Panc1 (cell line): ENCODE measurements around the gene ANKRD13D. TPM values are rescaled to one million over a fixed set of nuclear protein-coding genes. Genes with fewer than 3 reads are reported as not detected.

Source experiments
- ATAC-seq: fragments of 200-7000 bp; cut with Tn5 transposase; 2 replicates; pipeline ENCODE4 v1.9.1; 2020; ENCODE audit warnings: mild to moderate bottlenecking, moderate library complexity
- BruUV-seq: library from RNA; stranded (reverse); fragments of 400-500 nt; replicated peaks from 2 replicates; lab custom pipeline; 2021; lab: Mats Ljungman, UMichigan
- CTCF ChIA-PET: fragments of 300-600 bp; sonication (Branson Sonifier 250); formaldehyde crosslinking; loops from one replicate; lab custom pipeline; 2022; ENCODE audit warnings: antibody characterized with exemption; lab: Charles Lee
- POLR2A ChIA-PET: fragments of 300-600 bp; sonication (Branson Sonifier 250); formaldehyde crosslinking; loops from one replicate; lab custom pipeline; 2022; ENCODE audit warnings: antibody characterized with exemption; lab: Charles Lee
- DNase-seq: peaks from one replicate; pipeline ENCODE4 v3.0.0-alpha.2; 2010; ENCODE audit warnings: low read depth, low spot score
- H3K27ac ChIP-seq: 2 replicates; pipeline ENCODE4 v1.5.1; 2011; ENCODE audit warnings: mild to moderate bottlenecking, low read length, inconsistent platforms
- H3K27me3 ChIP-seq: fragments of 200-500 bp; sonication (Bioruptor generic); 2 replicates; pipeline ENCODE4 v1.6.0; 2014; ENCODE audit warnings: low read length, inconsistent platforms; ENCODE audit not compliant: control insufficient read depth, insufficient read depth
- H3K36me3 ChIP-seq: fragments of 200-500 bp; sonication (Bioruptor generic); 2 replicates; pipeline ENCODE4 v1.5.1; 2014; ENCODE audit warnings: inconsistent platforms, mild to moderate bottlenecking, low read length, moderate library complexity; ENCODE audit not compliant: control insufficient read depth, insufficient read depth
- H3K4me1 ChIP-seq: 2 replicates; pipeline ENCODE4 v1.5.1; 2011; ENCODE audit warnings: inconsistent platforms, mild to moderate bottlenecking, low read length, moderate library complexity; ENCODE audit not compliant: control insufficient read depth, insufficient read depth
- H3K4me3 ChIP-seq, 2 experiments: 2 replicates each; pipeline ENCODE4 v1.5.1; 2011 to 2012; ENCODE audit warnings: low read depth in 2 of 2, low read length in 2 of 2, mild to moderate bottlenecking in 2 of 2, inconsistent platforms in 1 of 2, moderate library complexity in 1 of 2
- H3K9me3 ChIP-seq: fragments of 200-500 bp; sonication (Bioruptor generic); 2 replicates; pipeline ENCODE4 v1.5.1; 2014; ENCODE audit warnings: low read depth, mild to moderate bottlenecking, inconsistent platforms, low read length, moderate library complexity; ENCODE audit not compliant: control insufficient read depth, insufficient read depth
- CTCF ChIP-seq: fragments of 450-650 bp; IDR thresholded peaks from 2 replicates; pipeline ENCODE4 v1.5.1; 2017; ENCODE audit warnings: mild to moderate bottlenecking
- POLR2AphosphoS5 ChIP-seq: IDR thresholded peaks from 2 replicates; pipeline ENCODE4 v1.6.1; 2012; ENCODE audit warnings: mild to moderate bottlenecking, low read depth, low read length, moderate library complexity
- REST ChIP-seq, 2 experiments: IDR thresholded peaks; 2 replicates each; pipeline ENCODE4 v1.6.1; 2011 to 2012; ENCODE audit warnings: low read depth in 2 of 2, control low read depth in 1 of 2, low read length in 1 of 2, mild to moderate bottlenecking in 1 of 2, moderate library complexity in 1 of 2; ENCODE audit not compliant: insufficient read depth in 1 of 2
- SIN3A ChIP-seq: IDR thresholded peaks from 2 replicates; pipeline ENCODE4 v1.6.1; 2012; ENCODE audit warnings: low read depth, mild to moderate bottlenecking, low read length, moderate library complexity, borderline replicate concordance; ENCODE audit not compliant: insufficient read depth
- TCF7L2 ChIP-seq: IDR thresholded peaks from 2 replicates; pipeline ENCODE4 v1.6.1; 2011; ENCODE audit warnings: mild to moderate bottlenecking, low read depth, low read length, inconsistent platforms
- in situ Hi-C: cut with HindIII; loops from 2 replicates; pipeline ENCODE4 v1.10.0; 2016; ENCODE audit warnings: low sequenced_read_pairs, low pct_unique_long_range_greater_than_20kb
- intact Hi-C: fragments of 100-400 bp; cut with micrococcal nuclease; formaldehyde crosslinking; loops from one replicate; pipeline ENCODE4 v1.10.0; 2022; ENCODE audit not compliant: unreplicated experiment
- total RNA-seq: library from RNA; stranded (reverse); gene quantifications from one replicate; pipeline ENCODE4 v1.2.1, GENCODE V29; 2021; ENCODE audit not compliant: unreplicated experiment

Gene ANKRD13D
- total RNA-seq, 1 experiment from 2014 or later = 76.5 TPM

- intact Hi-C loops (no loop called here), in situ Hi-C loops (no loop called here)
- ATAC-seq = no peak
- ChIA-PET CTCF (interaction anchor here (0.7 kb wide), 1 partner anchor 9 kb away, joined by 3 read pairs; no protein-coding TSS in a partner anchor), POLR2A (no interaction called here)
- no peaks in the 10 kb centered on the region for H3K27me3 ChIP-seq
- DNase-seq = no peak
- TF ChIP-seq SIN3A (no peak), REST (IDR thresholded peaks at IDR 0.05; ENCODE audit: insufficient read depth in 1 of 2, low read depth in 2 of 2, low read length in 1 of 2) (no peak), CTCF (no peak), TCF7L2 (no peak), POLR2AphosphoS5 (no peak)
- no TSS peak for BruUV-seq
- H3K4me3 ChIP-seq = no peak overlapping the region
- H3K36me3 ChIP-seq = peaks cover 7% of the 10 kb centered on the region; the same call in 1 of the 2 replicates
- peaks cover 23% of the 10 kb centered on the region for H3K4me1 ChIP-seq
- H3K9me3 ChIP-seq = no peaks in the 10 kb centered on the region
- no peak overlapping the region for H3K27ac ChIP-seq
These were observed 13.3 kb upstream of the ANKRD13D start for GRCh38 chr11:67275606-67276409.

- peak overlapping the region; percentile 57; the same call in 1 of the 2 replicates for H3K27ac ChIP-seq
- no peak for TF ChIP-seq SIN3A
- no peak for TF ChIP-seq REST (IDR thresholded peaks at IDR 0.05; ENCODE audit: insufficient read depth in 1 of 2, low read depth in 2 of 2, low read length in 1 of 2)
- peaks cover 14% of the 10 kb centered on the region for H3K4me1 ChIP-seq
- POLR2A ChIA-PET = no interaction called here
- no TSS peak for BruUV-seq
- H3K36me3 ChIP-seq = peaks cover 7% of the 10 kb centered on the region; the same call in 1 of the 2 replicates
- intact Hi-C loops = no loop called here
- DNase-seq (no peak), ATAC-seq (no peak)
- CTCF ChIA-PET = no interaction called here
- in situ Hi-C loops = no loop called here
- no peak overlapping the region for H3K4me3 ChIP-seq
- no peaks in the 10 kb centered on the region for H3K27me3 ChIP-seq
- H3K9me3 ChIP-seq = no peaks in the 10 kb centered on the region
These were observed 12.3 kb upstream of the ANKRD13D start for GRCh38 chr11:67276781-67277230.
